ENCODE data around the gene TTLL11.

TTLL11 gene

DNA sequence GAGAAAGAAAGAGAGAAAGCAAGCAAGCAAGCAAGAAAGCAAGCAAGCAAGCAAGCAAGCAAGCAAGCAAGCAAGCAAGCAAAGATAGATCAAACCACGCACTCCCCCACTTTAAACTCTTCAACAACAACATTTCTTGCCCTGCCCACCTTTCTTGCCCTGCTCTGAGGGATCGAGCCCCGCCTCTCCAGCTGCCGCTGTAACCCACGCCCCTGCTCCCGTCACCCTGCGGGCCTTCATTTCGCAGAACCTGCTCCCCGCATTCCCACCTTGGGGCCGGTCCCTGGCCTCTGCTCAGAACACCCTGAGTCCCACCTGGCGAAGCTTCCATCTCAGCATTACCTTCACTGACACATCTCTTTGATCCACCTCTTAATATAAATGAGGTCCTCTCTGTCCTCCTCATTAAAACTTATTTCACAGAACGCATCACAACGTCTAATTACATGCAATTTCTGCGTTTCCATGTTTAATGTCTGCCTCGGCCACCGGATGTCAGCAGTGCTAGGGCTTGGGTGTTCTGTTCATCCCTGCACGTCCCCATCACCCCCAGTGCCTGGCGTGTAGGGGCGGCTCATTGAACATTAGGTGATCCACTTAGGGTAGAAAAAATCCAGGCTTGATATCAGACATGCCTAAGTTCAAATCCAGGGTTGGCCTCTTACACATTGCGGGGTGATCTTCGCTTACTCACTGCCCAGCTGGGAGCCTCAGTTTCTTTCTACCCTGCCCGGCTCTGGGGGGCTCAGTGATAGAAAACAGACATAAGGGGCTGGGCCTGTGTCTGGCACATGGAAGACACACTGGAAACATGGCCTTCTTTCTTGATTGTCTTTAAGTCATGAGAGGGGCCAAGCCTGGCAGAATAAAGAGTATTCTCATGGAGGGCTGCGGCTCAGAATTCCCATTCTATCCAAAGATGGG is 254.1 kb downstream of the TTLL11 start:
- H3K4me3 ChIP-seq (ENCODE audit: low read length, poor library complexity, severe bottlenecking): no peak overlapping the region
- H3K36me3 ChIP-seq (ENCODE audit: insufficient read depth, low read length): peaks cover 9% of the 10 kb centered on the region; the same call in 1 of the 2 replicates
- no peak for TF ChIP-seq EZH2phosphoT487 (IDR thresholded peaks at IDR 0.05; ENCODE audit: borderline replicate concordance)
- TF ChIP-seq CTCF (conservative IDR thresholded peaks at IDR 0.05; ENCODE audit: low read length): no peak
- H3K4me2 ChIP-seq (ENCODE audit: low read depth, low read length, poor library complexity, severe bottlenecking): no peak overlapping the region
- no peaks in the 10 kb centered on the region for H3K9me2 ChIP-seq (replicated peaks; ENCODE audit: low read depth, low read length)
- no peaks in the 10 kb centered on the region for H4K20me1 ChIP-seq (ENCODE audit: insufficient read depth, low read length, poor library complexity, severe bottlenecking)
- H2AFZ ChIP-seq (ENCODE audit: low read length): no peak overlapping the region
- no peaks in the 10 kb centered on the region for H3F3A ChIP-seq (ENCODE audit: low read depth)
- H3K9me3 ChIP-seq (ENCODE audit: insufficient read depth, low read depth, low read length): no peaks in the 10 kb centered on the region
- no peak overlapping the region for H3K9ac ChIP-seq (ENCODE audit: low read depth, low read length, poor library complexity, severe bottlenecking)
- H3K79me2 ChIP-seq (ENCODE audit: insufficient read depth, low read length): no peaks in the 10 kb centered on the region
- peaks cover 7% of the 10 kb centered on the region for H3K4me1 ChIP-seq (ENCODE audit: insufficient read depth, low read length, poor library complexity, severe bottlenecking)
- H3K27me3 ChIP-seq (ENCODE audit: insufficient read depth, low read length, poor library complexity, severe bottlenecking): no peaks in the 10 kb centered on the region

GRCh38 chr9:121837113-121837961 is 255.8 kb downstream of the TTLL11 start:
- Histone ChIP-seq H3F3A (ENCODE audit: low read depth) (no peaks in the 10 kb centered on the region), H3K27me3 (ENCODE audit: insufficient read depth, low read length, poor library complexity, severe bottlenecking) (no peaks in the 10 kb centered on the region), H3K4me1 (ENCODE audit: insufficient read depth, low read length, poor library complexity, severe bottlenecking) (peaks cover 7% of the 10 kb centered on the region), H3K79me2 (ENCODE audit: insufficient read depth, low read length) (no peaks in the 10 kb centered on the region), H3K4me2 (ENCODE audit: low read depth, low read length, poor library complexity, severe bottlenecking) (no peak overlapping the region), H3K4me3 (ENCODE audit: low read length, poor library complexity, severe bottlenecking) (no peak overlapping the region), H4K20me1 (ENCODE audit: insufficient read depth, low read length, poor library complexity, severe bottlenecking) (no peaks in the 10 kb centered on the region), H3K9me2 (replicated peaks; ENCODE audit: low read depth, low read length) (no peaks in the 10 kb centered on the region), H3K9me3 (ENCODE audit: insufficient read depth, low read depth, low read length) (no peaks in the 10 kb centered on the region), H3K9ac (ENCODE audit: low read depth, low read length, poor library complexity, severe bottlenecking) (no peak overlapping the region), H2AFZ (ENCODE audit: low read length) (no peak overlapping the region), H3K36me3 (ENCODE audit: insufficient read depth, low read length) (peaks cover 9% of the 10 kb centered on the region; the same call in 1 of the 2 replicates)
- TF ChIP-seq EZH2phosphoT487 (IDR thresholded peaks at IDR 0.05; ENCODE audit: borderline replicate concordance) (no peak), CTCF (conservative IDR thresholded peaks at IDR 0.05; ENCODE audit: low read length) (no peak)

DNA sequence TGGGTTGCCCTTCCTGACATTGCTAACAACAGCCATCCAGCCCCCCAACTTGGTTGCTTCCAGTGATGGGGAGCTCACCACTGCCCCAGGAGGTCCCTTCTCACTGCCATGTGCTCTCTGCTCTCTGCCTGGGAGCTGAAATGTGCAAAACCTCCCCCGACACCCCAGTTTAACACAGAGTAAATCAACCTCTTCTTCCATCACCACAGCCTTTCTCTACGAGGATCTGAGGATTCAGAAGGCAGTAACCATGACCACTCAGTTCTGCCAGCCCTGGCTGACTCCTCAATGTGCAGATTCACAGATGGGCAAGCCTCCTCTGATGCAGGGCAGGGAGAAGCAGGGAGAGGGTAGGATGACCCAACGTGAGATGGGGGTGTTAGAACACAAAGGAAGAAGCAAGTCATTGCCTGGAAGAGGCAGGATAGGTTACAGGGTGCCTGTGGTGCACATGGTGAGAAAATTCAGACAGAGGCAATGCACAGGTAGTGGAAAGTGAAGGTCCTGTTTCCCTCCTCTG is 256.7 kb downstream of the TTLL11 start:
- H3K36me3 ChIP-seq (ENCODE audit: insufficient read depth, low read length): peaks cover 9% of the 10 kb centered on the region; the same call in 1 of the 2 replicates
- H3F3A ChIP-seq (ENCODE audit: low read depth): no peaks in the 10 kb centered on the region
- H3K4me1 ChIP-seq (ENCODE audit: insufficient read depth, low read length, poor library complexity, severe bottlenecking): peaks cover 3% of the 10 kb centered on the region
- no peaks in the 10 kb centered on the region for H4K20me1 ChIP-seq (ENCODE audit: insufficient read depth, low read length, poor library complexity, severe bottlenecking)
- H3K9ac ChIP-seq (ENCODE audit: low read depth, low read length, poor library complexity, severe bottlenecking): no peak overlapping the region
- H3K9me2 ChIP-seq (replicated peaks; ENCODE audit: low read depth, low read length): no peaks in the 10 kb centered on the region
- H3K4me2 ChIP-seq (ENCODE audit: low read depth, low read length, poor library complexity, severe bottlenecking): no peak overlapping the region
- TF ChIP-seq EZH2phosphoT487 (IDR thresholded peaks at IDR 0.05; ENCODE audit: borderline replicate concordance): no peak
- TF ChIP-seq CTCF (conservative IDR thresholded peaks at IDR 0.05; ENCODE audit: low read length): no peak
- no peaks in the 10 kb centered on the region for H3K9me3 ChIP-seq (ENCODE audit: insufficient read depth, low read depth, low read length)
- no peaks in the 10 kb centered on the region for H3K27me3 ChIP-seq (ENCODE audit: insufficient read depth, low read length, poor library complexity, severe bottlenecking)
- no peaks in the 10 kb centered on the region for H3K79me2 ChIP-seq (ENCODE audit: insufficient read depth, low read length)
- no peak overlapping the region for H2AFZ ChIP-seq (ENCODE audit: low read length)
- no peak overlapping the region for H3K4me3 ChIP-seq (ENCODE audit: low read length, poor library complexity, severe bottlenecking)

Data from Loucy (cell line).